ENCODE measurements around the gene VPS37D.
A peak's percentile ranks its signal among the peaks of the same experiment; 100 is the strongest.
"Not testable (repeated sequence)": the region's sequence is repeated elsewhere in the genome, so short reads cannot be mapped to it uniquely, and the experiment has no call there.

Gene VPS37D

GRCh38 chr7:73645643-73646174 is 21.9 kb upstream of the VPS37D start:
- DNase-seq: no peak

- no peak for DNase-seq
These were observed 20.6 kb upstream of the VPS37D start for GRCh38 chr7:73646785-73647724.

- DNase-seq: peak in 1 of 56 donors; percentile 24
These were observed 19.7 kb upstream of the VPS37D start for GRCh38 chr7:73647725-73648592.

GRCh38 chr7:73648593-73649332 is 18.9 kb upstream of the VPS37D start:
- DNase-seq: no peak

GRCh38 chr7:73649576-73649975 is 18.1 kb upstream of the VPS37D start:
- no peak for DNase-seq

- DNase-seq: no peak
These were observed 17.1 kb upstream of the VPS37D start for GRCh38 chr7:73650524-73650923.

GRCh38 chr7:73652541-73652949 is 15.1 kb upstream of the VPS37D start:
- DNase-seq: no peak

GRCh38 chr7:73655309-73655708 is 12.3 kb upstream of the VPS37D start:
- DNase-seq: not testable (repeated sequence)

- DNase-seq: no peak
These were observed 7.6 kb upstream of the VPS37D start for GRCh38 chr7:73659983-73660382.

GRCh38 chr7:73660594-73660993 is 7.0 kb upstream of the VPS37D start:
- not testable (repeated sequence) for DNase-seq

GRCh38 chr7:73663033-73663432 is 4.6 kb upstream of the VPS37D start:
- no peak for DNase-seq

- peak in 9 of 56 donors; percentile 4 to 47 (median 19) for DNase-seq
These were observed 663 bp downstream of the VPS37D start for GRCh38 chr7:73668103-73668885.

GRCh38 chr7:73668886-73669230 is 1.2 kb downstream of the VPS37D start:
- DNase-seq: no peak

- no peak for DNase-seq
These were observed 1.7 kb downstream of the VPS37D start for GRCh38 chr7:73669288-73669701.

GRCh38 chr7:73669858-73670385 is 2.3 kb downstream of the VPS37D start:
- DNase-seq: no peak

GRCh38 chr7:73671322-73671661 is 3.7 kb downstream of the VPS37D start:
- DNase-seq: no peak

GRCh38 chr7:73671857-73672445 is 4.3 kb downstream of the VPS37D start:
- no peak for DNase-seq

- no peak for DNase-seq
These were observed 7.0 kb downstream of the VPS37D start for GRCh38 chr7:73674468-73675124.

- not testable (repeated sequence) for DNase-seq
These were observed 8.4 kb downstream of the VPS37D start for GRCh38 chr7:73676062-73676461.

Data from amygdala (tissue), 56 donors.